Neutrophil (primary cell): ENCODE data around the gene GNB3.

Experiments
- H3K27ac ChIP-seq: fragments of 200-600 bp; sonication (generic); 2 replicates; pipeline ENCODE4 v1.5.1; 2016; ENCODE audit warnings: mild to moderate bottlenecking, moderate library complexity
- H3K27me3 ChIP-seq: fragments of 200-600 bp; sonication (generic); 2 replicates; pipeline ENCODE4 v1.6.0; 2016; ENCODE audit warnings: mild to moderate bottlenecking
- H3K36me3 ChIP-seq: fragments of 200-600 bp; sonication (generic); 2 replicates; pipeline ENCODE4 v1.5.1; 2017
- H3K4me1 ChIP-seq, 2 experiments: fragments of 200-600 bp in 1 of 2; sonication (generic) in 1 of 2; 1 replicate in 1 of 2; 2 replicates in 1 of 2; pipeline versions ENCODE4 v1.5.1 to v1.6.1; 2013 to 2016; ENCODE audit warnings: low read depth in 1 of 2, low read length in 1 of 2, mild to moderate bottlenecking in 1 of 2, moderate library complexity in 1 of 2; ENCODE audit not compliant: control insufficient read depth in 1 of 2, insufficient read depth in 1 of 2
- H3K4me3 ChIP-seq, 2 experiments: fragments of 200-600 bp in 1 of 2; sonication (generic) in 1 of 2; 1 replicate in 1 of 2; 2 replicates in 1 of 2; pipeline ENCODE4 v1.5.1; 2013 to 2016; ENCODE audit warnings: low read depth in 1 of 2, low read length in 1 of 2, mild to moderate bottlenecking in 1 of 2, moderate library complexity in 1 of 2
- H3K9me3 ChIP-seq: fragments of 200-600 bp; sonication (generic); 2 replicates; pipeline ENCODE4 v1.5.1; 2016
- CTCF ChIP-seq: fragments of 200-600 bp; sonication (generic); IDR thresholded peaks from 2 replicates; pipeline ENCODE4 v1.5.1; 2016; ENCODE audit warnings: antibody characterized with exemption

The GNB3 gene

GRCh38 chr12:6842075-6842474 lies 1.4 kb downstream of the GNB3 start:
- Histone ChIP-seq H3K27me3 (no peaks in the 10 kb centered on the region), H3K27ac (no peak overlapping the region), H3K36me3 (peaks cover 11% of the 10 kb centered on the region), H3K4me1 (peaks cover 13 to 20% of the 10 kb centered on the region in 2 experiments), H3K9me3 (no peaks in the 10 kb centered on the region), H3K4me3 (no peak overlapping the region)
- no peak for TF ChIP-seq CTCF

GRCh38 chr12:6843118-6843902 lies 2.6 kb downstream of the GNB3 start:
- Histone ChIP-seq H3K27ac (no peak overlapping the region), H3K9me3 (no peaks in the 10 kb centered on the region), H3K27me3 (no peaks in the 10 kb centered on the region), H3K4me3 (no peak overlapping the region), H3K4me1 (peaks cover 13 to 20% of the 10 kb centered on the region in 2 experiments), H3K36me3 (peaks cover 16% of the 10 kb centered on the region)
- no peak for TF ChIP-seq CTCF

GRCh38 chr12:6845395-6845794 lies 4.7 kb downstream of the GNB3 start:
- Histone ChIP-seq H3K9me3 (no peaks in the 10 kb centered on the region), H3K4me3 (no peak overlapping the region), H3K36me3 (peaks cover 16% of the 10 kb centered on the region), H3K4me1 (peaks cover 20 to 30% of the 10 kb centered on the region in 2 experiments), H3K27ac (no peak overlapping the region), H3K27me3 (no peaks in the 10 kb centered on the region)
- TF ChIP-seq CTCF, result no peak

- TF ChIP-seq CTCF, result no peak
- H3K27ac ChIP-seq, result no peak overlapping the region
- H3K36me3 ChIP-seq, result peaks cover 16% of the 10 kb centered on the region
- H3K9me3 ChIP-seq, result no peaks in the 10 kb centered on the region
- H3K27me3 ChIP-seq, result no peaks in the 10 kb centered on the region
- no peak overlapping the region for H3K4me3 ChIP-seq
- H3K4me1 ChIP-seq, result peaks cover 20 to 31% of the 10 kb centered on the region in 2 experiments
Observed at GRCh38 chr12:6846316-6846869, 5.7 kb downstream of the GNB3 start.

GRCh38 chr12:6847676-6848075 lies 7.0 kb downstream of the GNB3 start:
- no peaks in the 10 kb centered on the region for H3K9me3 ChIP-seq
- no peak for TF ChIP-seq CTCF
- H3K27ac ChIP-seq, result no peak overlapping the region
- peaks cover 16% of the 10 kb centered on the region for H3K36me3 ChIP-seq
- H3K27me3 ChIP-seq, result no peaks in the 10 kb centered on the region
- peaks cover 19 to 34% of the 10 kb centered on the region in 2 experiments for H3K4me1 ChIP-seq
- no peak overlapping the region for H3K4me3 ChIP-seq
